Measurements from ENCODE around the gene SERGEF.
"Not testable (repeated sequence)": the region's sequence is repeated elsewhere in the genome, so short reads cannot be mapped to it uniquely, and the experiment has no call there.

Gene SERGEF

DNA sequence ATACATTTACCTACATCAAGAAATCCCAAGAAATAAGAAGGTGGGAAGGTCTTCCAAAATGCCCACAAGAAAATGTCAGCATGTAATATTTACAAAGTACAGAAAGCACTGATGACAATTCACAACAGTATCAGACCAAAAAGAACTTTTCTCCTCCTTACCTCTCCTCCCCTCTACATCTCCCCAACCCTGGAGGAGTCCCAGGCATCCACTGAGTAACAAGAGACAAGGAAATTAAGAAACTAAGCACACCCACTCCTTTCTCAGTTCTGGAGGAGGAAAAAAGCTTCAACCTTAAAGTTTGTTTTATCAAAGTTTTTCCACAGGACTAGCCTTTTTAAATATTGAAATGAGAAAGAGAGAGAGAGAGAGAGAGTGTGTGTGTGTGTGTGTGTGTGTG is 2.0 kb upstream of the SERGEF start:
- Histone ChIP-seq H3K27me3 (ENCODE audit: control insufficient read depth, insufficient read depth, low read length) (peaks cover 27% of the 10 kb centered on the region), H3K4me3 (ENCODE audit: low read depth, low read length) (no peak overlapping the region), H3K4me1 (ENCODE audit: control insufficient read depth, insufficient read depth, low read length) (peaks cover 8% of the 10 kb centered on the region), H3K36me3 (ENCODE audit: control insufficient read depth, insufficient read depth, low read length) (no peaks in the 10 kb centered on the region), H3K9ac (ENCODE audit: low read depth, low read length) (no peak overlapping the region), H3K9me3 (ENCODE audit: control insufficient read depth, insufficient read depth, low read length) (no peaks in the 10 kb centered on the region)

DNA sequence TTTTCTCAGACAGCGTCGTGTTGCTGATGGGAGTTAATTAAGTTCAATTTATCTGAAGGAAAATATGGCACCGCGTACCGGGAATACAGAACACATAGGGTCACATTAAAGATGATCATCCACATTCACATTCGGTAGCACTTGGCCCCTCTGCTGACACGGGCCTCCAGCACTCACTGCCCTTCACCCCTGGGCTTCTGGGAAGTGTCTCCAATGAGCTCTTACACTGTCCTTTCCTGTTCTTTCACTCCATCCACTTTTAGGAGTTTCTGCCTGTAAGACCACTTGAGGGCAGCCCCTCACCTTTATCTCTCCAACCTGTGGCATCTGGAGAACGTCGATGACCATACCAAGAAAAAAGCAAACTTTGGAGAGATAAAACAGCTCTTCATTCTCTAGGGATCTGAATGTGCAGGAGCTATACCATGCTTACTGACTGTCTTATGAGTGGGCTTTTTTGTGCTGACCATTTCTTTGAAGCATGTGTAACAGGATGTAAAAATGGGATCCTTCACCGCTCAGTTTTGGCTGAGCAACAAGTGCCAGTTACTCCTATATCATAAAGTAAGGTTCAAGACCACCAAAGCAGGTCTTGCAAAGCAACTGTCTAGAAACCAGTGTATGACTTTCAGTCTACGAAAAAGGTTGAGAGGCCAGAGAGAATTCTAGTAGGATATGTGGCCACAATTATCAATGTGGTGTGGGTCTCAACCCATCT is 1.1 kb upstream of the SERGEF start:
- Histone ChIP-seq H3K9ac (ENCODE audit: low read depth, low read length) (peak overlapping the region; percentile 47), H3K4me1 (ENCODE audit: control insufficient read depth, insufficient read depth, low read length) (peaks cover 8% of the 10 kb centered on the region), H3K9me3 (ENCODE audit: control insufficient read depth, insufficient read depth, low read length) (no peaks in the 10 kb centered on the region), H3K36me3 (ENCODE audit: control insufficient read depth, insufficient read depth, low read length) (no peaks in the 10 kb centered on the region), H3K27me3 (ENCODE audit: control insufficient read depth, insufficient read depth, low read length) (peaks cover 27% of the 10 kb centered on the region), H3K4me3 (ENCODE audit: low read depth, low read length) (peak overlapping the region; percentile 92)

DNA sequence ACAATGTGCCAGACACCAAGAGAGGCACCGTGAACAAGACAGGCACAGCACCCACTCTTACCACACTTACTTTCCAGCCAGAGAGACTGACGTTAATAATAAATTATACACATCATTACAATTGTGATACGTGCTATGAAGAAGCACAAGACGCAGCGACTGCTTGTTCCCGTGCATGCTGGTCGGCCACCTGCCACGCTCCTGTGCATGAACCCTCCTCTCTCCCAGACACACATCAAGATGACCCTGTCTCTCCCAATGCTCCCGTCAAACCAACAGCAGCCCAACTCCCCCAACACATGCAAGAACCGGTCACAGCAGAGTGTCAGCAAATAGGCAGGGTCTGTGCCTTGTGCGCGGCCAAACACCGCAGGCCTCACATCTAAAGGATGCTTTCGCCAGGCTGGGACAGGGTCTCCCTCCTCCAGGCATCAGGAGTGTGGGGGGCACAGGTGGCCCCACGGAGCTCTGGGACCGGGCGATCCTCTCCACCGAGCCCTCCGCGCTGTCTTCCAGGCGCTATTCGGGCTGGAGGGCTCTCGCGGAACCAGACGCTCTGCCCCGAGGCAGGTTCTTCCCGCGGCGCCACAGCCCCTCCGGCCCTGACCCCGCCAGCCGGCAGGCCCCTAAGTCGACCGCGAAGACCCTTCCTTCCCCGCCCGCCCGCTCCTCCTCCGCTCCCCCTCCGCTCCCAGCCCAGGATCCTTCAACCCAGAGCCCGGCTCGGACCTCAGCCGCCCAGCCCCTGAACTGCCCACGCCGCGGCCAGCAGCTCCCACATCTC is 533 bp downstream of the SERGEF start:
- Histone ChIP-seq H3K4me1 (ENCODE audit: control insufficient read depth, insufficient read depth, low read length) (peaks cover 8% of the 10 kb centered on the region), H3K9me3 (ENCODE audit: control insufficient read depth, insufficient read depth, low read length) (no peaks in the 10 kb centered on the region), H3K36me3 (ENCODE audit: control insufficient read depth, insufficient read depth, low read length) (no peaks in the 10 kb centered on the region), H3K27me3 (ENCODE audit: control insufficient read depth, insufficient read depth, low read length) (peaks cover 27% of the 10 kb centered on the region), H3K4me3 (ENCODE audit: low read depth, low read length) (peak overlapping the region; percentile 65), H3K9ac (ENCODE audit: low read depth, low read length) (no peak overlapping the region)

DNA sequence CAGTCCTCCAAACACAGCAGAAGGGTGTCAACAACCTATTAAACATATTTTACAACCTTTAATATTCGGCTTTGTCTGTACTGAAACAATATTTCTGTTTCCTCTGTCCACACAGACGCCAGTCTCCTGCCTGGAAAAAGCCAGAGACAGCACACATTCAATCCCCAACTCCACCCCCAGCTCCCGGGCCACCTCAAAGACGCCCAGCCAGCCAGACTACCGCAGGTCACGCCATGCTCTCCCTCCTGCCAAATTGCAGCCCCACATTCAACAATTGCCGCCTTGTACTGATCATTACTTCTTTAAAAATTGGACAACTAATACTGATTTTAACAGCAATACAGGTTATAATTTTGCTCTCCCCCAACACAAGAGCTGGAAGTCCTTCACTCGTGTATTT is 1.2 kb downstream of the SERGEF start:
- Histone ChIP-seq H3K4me3 (ENCODE audit: low read depth, low read length) (peak overlapping the region; percentile 65), H3K9ac (ENCODE audit: low read depth, low read length) (no peak overlapping the region), H3K9me3 (ENCODE audit: control insufficient read depth, insufficient read depth, low read length) (no peaks in the 10 kb centered on the region), H3K4me1 (ENCODE audit: control insufficient read depth, insufficient read depth, low read length) (peaks cover 8% of the 10 kb centered on the region), H3K36me3 (ENCODE audit: control insufficient read depth, insufficient read depth, low read length) (no peaks in the 10 kb centered on the region), H3K27me3 (ENCODE audit: control insufficient read depth, insufficient read depth, low read length) (peaks cover 27% of the 10 kb centered on the region)

DNA sequence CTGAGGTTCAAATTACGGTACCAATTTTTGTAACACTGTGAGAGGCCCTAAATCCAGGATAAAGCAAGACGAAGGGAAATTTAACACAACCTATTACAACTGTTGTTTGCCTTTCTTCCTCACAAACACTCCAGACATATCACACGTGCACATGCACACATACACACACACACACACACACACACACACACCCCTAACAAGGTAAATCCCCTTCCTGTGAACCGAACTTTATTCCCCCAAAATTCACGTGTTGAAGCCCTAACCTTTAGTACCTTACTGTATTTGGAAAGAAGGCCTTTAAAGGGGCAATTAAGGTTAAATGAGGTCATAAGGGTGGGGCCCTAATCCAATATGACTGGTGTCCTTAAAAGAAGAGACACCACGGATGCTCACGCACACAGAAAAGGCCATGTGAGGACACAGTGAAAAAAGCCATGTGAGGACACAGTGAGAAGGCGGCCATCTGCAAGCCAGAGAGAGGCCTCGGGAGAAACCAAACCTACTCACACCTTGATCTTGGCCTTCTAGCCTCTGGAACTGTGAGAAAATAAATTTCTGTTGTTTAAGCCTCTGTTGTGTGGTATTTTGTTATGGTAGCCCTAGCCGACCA is 1.8 kb downstream of the SERGEF start:
- Histone ChIP-seq H3K9ac (ENCODE audit: low read depth, low read length) (no peak overlapping the region), H3K4me3 (ENCODE audit: low read depth, low read length) (peak overlapping the region; percentile 3)

GRCh38 chr11:18010121-18010670 is 2.7 kb downstream of the SERGEF start:
- Histone ChIP-seq H3K9ac (ENCODE audit: low read depth, low read length) (no peak overlapping the region), H3K36me3 (ENCODE audit: control insufficient read depth, insufficient read depth, low read length) (no peaks in the 10 kb centered on the region), H3K4me1 (ENCODE audit: control insufficient read depth, insufficient read depth, low read length) (peaks cover 8% of the 10 kb centered on the region), H3K9me3 (ENCODE audit: control insufficient read depth, insufficient read depth, low read length) (no peaks in the 10 kb centered on the region), H3K27me3 (ENCODE audit: control insufficient read depth, insufficient read depth, low read length) (peaks cover 20% of the 10 kb centered on the region), H3K4me3 (ENCODE audit: low read depth, low read length) (no peak overlapping the region)

More for the DNA sequence above, 1.8 kb downstream of the SERGEF start:
- Histone ChIP-seq H3K9me3 (ENCODE audit: control insufficient read depth, insufficient read depth, low read length) (no peaks in the 10 kb centered on the region), H3K27me3 (ENCODE audit: control insufficient read depth, insufficient read depth, low read length) (peaks cover 27% of the 10 kb centered on the region), H3K4me1 (ENCODE audit: control insufficient read depth, insufficient read depth, low read length) (peaks cover 8% of the 10 kb centered on the region), H3K36me3 (ENCODE audit: control insufficient read depth, insufficient read depth, low read length) (no peaks in the 10 kb centered on the region)

DNA sequence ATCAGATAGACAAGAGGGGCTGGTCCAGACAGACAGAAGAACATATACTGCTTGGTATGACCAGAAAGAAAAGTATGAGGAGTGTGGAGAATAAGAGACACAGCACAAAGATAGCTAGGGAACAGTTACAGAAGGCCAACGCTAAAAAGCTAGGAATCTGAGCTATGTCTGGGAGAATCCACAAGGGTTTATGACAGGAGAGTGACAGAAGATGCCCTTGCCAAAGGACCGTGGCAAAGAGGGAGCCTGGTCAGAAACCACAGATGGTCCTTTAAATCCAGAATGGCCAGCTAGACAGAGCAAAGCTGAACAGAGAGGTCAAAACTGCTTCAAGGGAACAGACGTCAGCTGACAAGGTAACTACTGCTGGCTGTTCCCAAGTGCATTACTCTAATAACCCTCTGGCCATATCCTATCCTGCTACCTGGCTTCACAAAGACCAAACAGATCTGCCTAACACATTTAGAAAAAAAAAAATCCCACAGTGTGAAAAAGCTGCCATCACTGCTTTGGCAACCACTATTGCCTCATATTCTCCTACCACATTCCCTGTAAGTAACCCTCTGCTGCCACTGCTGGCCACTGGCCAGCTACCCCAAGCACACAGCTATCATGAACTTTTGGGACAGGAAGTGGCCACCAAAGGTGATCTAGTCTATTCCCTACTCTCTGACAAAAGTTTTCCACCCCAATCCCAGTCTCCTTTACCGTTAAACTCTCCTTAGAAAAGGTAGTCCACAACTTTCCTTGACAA is 7.3 kb downstream of the SERGEF start:
- Histone ChIP-seq H3K36me3 (ENCODE audit: control insufficient read depth, insufficient read depth, low read length) (no peaks in the 10 kb centered on the region), H3K9me3 (ENCODE audit: control insufficient read depth, insufficient read depth, low read length) (no peaks in the 10 kb centered on the region), H3K9ac (ENCODE audit: low read depth, low read length) (no peak overlapping the region), H3K4me1 (ENCODE audit: control insufficient read depth, insufficient read depth, low read length) (no peaks in the 10 kb centered on the region), H3K27me3 (ENCODE audit: control insufficient read depth, insufficient read depth, low read length) (no peaks in the 10 kb centered on the region), H3K4me3 (ENCODE audit: low read depth, low read length) (no peak overlapping the region)

GRCh38 chr11:18001191-18001590 is 11.7 kb downstream of the SERGEF start:
- Histone ChIP-seq H3K27me3 (ENCODE audit: control insufficient read depth, insufficient read depth, low read length) (no peaks in the 10 kb centered on the region), H3K4me1 (ENCODE audit: control insufficient read depth, insufficient read depth, low read length) (no peaks in the 10 kb centered on the region), H3K36me3 (ENCODE audit: control insufficient read depth, insufficient read depth, low read length) (no peaks in the 10 kb centered on the region), H3K9me3 (ENCODE audit: control insufficient read depth, insufficient read depth, low read length) (no peaks in the 10 kb centered on the region), H3K9ac (ENCODE audit: low read depth, low read length) (no peak overlapping the region), H3K4me3 (ENCODE audit: low read depth, low read length) (no peak overlapping the region)

GRCh38 chr11:18000760-18001159 is 12.1 kb downstream of the SERGEF start:
- Histone ChIP-seq H3K4me3 (ENCODE audit: low read depth, low read length) (no peak overlapping the region), H3K36me3 (ENCODE audit: control insufficient read depth, insufficient read depth, low read length) (no peaks in the 10 kb centered on the region), H3K9ac (ENCODE audit: low read depth, low read length) (no peak overlapping the region), H3K27me3 (ENCODE audit: control insufficient read depth, insufficient read depth, low read length) (no peaks in the 10 kb centered on the region), H3K4me1 (ENCODE audit: control insufficient read depth, insufficient read depth, low read length) (no peaks in the 10 kb centered on the region), H3K9me3 (ENCODE audit: control insufficient read depth, insufficient read depth, low read length) (no peaks in the 10 kb centered on the region)

DNA sequence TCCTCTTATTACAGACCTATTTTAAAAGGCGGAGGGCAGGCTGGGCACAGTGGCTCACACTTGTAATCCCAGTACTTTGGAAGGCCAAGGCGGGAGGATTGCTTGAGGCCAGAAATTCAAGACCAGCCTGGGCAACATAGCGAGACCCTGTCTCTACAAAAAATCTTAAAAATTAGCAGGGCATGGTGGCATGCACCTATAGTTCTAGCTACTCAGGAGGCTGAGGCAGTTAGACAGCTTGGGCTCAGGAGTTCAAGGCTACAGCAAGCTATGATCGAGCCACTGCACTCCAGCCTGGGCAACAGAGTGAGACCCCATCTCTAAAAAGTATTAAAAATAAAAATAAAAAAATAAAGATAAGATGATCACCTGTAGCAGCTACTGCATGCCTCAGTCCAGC is 12.7 kb downstream of the SERGEF start:
- H3K4me3 ChIP-seq (ENCODE audit: low read depth, low read length); H3K27me3 ChIP-seq (ENCODE audit: control insufficient read depth, insufficient read depth, low read length); H3K9ac ChIP-seq (ENCODE audit: low read depth, low read length); H3K4me1 ChIP-seq (ENCODE audit: control insufficient read depth, insufficient read depth, low read length); H3K9me3 ChIP-seq (ENCODE audit: control insufficient read depth, insufficient read depth, low read length); H3K36me3 ChIP-seq (ENCODE audit: control insufficient read depth, insufficient read depth, low read length): not testable (repeated sequence)

DNA sequence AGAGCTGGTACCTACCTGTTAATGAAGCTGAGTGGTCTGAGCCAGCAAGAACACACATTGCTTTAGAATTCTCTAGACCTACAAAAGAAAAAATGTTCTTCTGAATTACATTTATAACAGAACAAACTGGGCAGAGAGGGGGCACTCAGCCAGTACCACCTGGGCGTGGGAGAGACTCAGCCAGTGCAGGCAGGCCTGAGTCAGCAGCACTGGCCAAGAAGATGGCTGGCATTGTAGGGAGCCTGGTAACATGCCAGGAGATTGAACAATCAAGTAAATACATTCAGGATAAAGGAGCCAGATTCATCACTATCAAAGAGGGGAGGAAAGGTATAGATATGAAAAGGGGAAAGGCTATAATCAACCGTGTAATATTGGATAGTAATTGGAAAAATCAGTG is 19.9 kb downstream of the SERGEF start:
- Histone ChIP-seq H3K4me3 (ENCODE audit: low read depth, low read length) (no peak overlapping the region), H3K4me1 (ENCODE audit: control insufficient read depth, insufficient read depth, low read length) (no peaks in the 10 kb centered on the region), H3K9ac (ENCODE audit: low read depth, low read length) (no peak overlapping the region), H3K36me3 (ENCODE audit: control insufficient read depth, insufficient read depth, low read length) (no peaks in the 10 kb centered on the region), H3K27me3 (ENCODE audit: control insufficient read depth, insufficient read depth, low read length) (no peaks in the 10 kb centered on the region), H3K9me3 (ENCODE audit: control insufficient read depth, insufficient read depth, low read length) (no peaks in the 10 kb centered on the region)

Measured in iPS-15b (cell line).